PC-9 (cell line): ENCODE data around the gene NR1I2.

ENCODE experiments used
- EZH2 ChIP-seq: fragments of 200-600 bp; sonication (generic); IDR thresholded peaks from 2 replicates; pipeline ENCODE4 v1.8.0; 2017; ENCODE audit warnings: antibody characterized with exemption, low read depth
- TF ChIP-seq, protein P1 (sequence below): fragments of 200-600 bp; sonication (generic); conservative IDR thresholded peaks from 2 replicates; pipeline ENCODE4 v1.6.1; 2017; ENCODE audit warnings: mixed run types, antibody characterized with exemption, mild to moderate bottlenecking, moderate library complexity

DNA sequence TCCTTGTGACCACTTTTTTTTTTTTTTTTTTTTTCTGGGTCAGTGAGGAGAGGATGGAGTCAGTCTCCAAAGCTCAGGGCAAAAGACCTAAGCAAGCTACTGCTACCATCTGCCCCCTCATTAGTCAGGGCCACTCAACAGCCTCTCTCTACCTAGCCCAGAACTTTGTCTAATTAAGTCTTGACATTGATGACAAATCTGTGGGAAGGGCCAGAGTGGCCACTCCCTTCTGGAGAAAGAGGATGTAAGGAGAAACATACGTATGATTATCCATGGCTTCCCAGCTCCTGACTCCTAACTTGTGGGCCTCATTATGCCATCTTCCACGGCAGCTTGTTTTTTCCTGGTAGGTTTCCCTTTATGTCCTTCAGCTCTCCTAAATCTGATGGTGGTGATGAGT is 37.9 kb downstream of the NR1I2 start:
- TF ChIP-seq, protein P1, sequence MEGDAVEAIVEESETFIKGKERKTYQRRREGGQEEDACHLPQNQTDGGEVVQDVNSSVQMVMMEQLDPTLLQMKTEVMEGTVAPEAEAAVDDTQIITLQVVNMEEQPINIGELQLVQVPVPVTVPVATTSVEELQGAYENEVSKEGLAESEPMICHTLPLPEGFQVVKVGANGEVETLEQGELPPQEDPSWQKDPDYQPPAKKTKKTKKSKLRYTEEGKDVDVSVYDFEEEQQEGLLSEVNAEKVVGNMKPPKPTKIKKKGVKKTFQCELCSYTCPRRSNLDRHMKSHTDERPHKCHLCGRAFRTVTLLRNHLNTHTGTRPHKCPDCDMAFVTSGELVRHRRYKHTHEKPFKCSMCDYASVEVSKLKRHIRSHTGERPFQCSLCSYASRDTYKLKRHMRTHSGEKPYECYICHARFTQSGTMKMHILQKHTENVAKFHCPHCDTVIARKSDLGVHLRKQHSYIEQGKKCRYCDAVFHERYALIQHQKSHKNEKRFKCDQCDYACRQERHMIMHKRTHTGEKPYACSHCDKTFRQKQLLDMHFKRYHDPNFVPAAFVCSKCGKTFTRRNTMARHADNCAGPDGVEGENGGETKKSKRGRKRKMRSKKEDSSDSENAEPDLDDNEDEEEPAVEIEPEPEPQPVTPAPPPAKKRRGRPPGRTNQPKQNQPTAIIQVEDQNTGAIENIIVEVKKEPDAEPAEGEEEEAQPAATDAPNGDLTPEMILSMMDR: no peak
- no peak for TF ChIP-seq EZH2
